ENCODE data around the gene ZSWIM6.
"Not testable (repeated sequence)": the region's sequence is repeated elsewhere in the genome, so short reads cannot be mapped to it uniquely, and the experiment has no call there.

- not testable (repeated sequence) for TF ChIP-seq CTCF (IDR thresholded peaks at IDR 0.05; ENCODE audit: low read length); EZH2 (IDR thresholded peaks at IDR 0.05; ENCODE audit: borderline replicate concordance, low read length)
Measured at GRCh38 chr5:61421262-61421661, 89.2 kb downstream of the ZSWIM6 start.
